Measurements from ENCODE around the gene RASSF7. TPM values are rescaled to one million over a fixed set of nuclear protein-coding genes. Genes with fewer than 3 reads are reported as not detected.

The RASSF7 gene
- total and polyA plus RNA-seq, 2 donors (not counting 1 experiment from before 2014, with no cell fraction given): 29.8 to 89.3 TPM

- Mint-ChIP-seq H3K27ac (peak overlapping the region; percentile 61), H3K4me3 (peak overlapping the region; percentile 89), H3K27me3 (peaks cover 15% of the 10 kb centered on the region), H3K4me1 (peaks cover 46% of the 10 kb centered on the region), H3K9me3 (ENCODE audit: insufficient read depth) (no peaks in the 10 kb centered on the region)
- peak overlapping the region; percentile 85 for H3K9ac ChIP-seq (ENCODE audit: low read length)
- peaks cover 0 to 3% (median 0%) of the 10 kb centered on the region in 3 donors for H3K9me3 ChIP-seq (ENCODE audit: control extremely low read depth in 1 of 3, control insufficient read depth in 2 of 3, insufficient read depth in 1 of 3, low read length in 2 of 3)
- H3K79me2 ChIP-seq (ENCODE audit: control insufficient read depth, insufficient read depth, low read length): peaks cover 53% of the 10 kb centered on the region
- ChIA-PET CTCF (interaction anchor here (1.3 to 2.3 kb wide), 2 partner anchors 9 to 22 kb away, joined by 3 to 4 read pairs; no protein-coding TSS in a partner anchor), POLR2A (interaction anchor here (1.8 to 1.9 kb wide), 2 partner anchors 22 to 145 kb away, joined by 4 to 18 read pairs; no protein-coding TSS in a partner anchor)
- TF ChIP-seq CTCF (IDR thresholded peaks at IDR 0.05) (no peak), EZH2 (IDR thresholded peaks at IDR 0.05; ENCODE audit: borderline replicate concordance, insufficient read depth, low read depth, low read length, poor library complexity, severe bottlenecking) (no peak)
- peaks cover 30 to 44% of the 10 kb centered on the region in 2 donors for H3K4me1 ChIP-seq (ENCODE audit: control insufficient read depth in 2 of 2, insufficient read depth in 2 of 2, low read length in 2 of 2)
- DNase-seq (peak; percentile 45), ATAC-seq (ENCODE audit: low read depth) (no peak)
- H3K27me3 ChIP-seq (replicated peaks in 1 of 4; ENCODE audit: control extremely low read depth in 1 of 4, control insufficient read depth in 3 of 4, insufficient read depth in 4 of 4, low read length in 3 of 4): peaks cover 0 to 16% (median 7%) of the 10 kb centered on the region in 4 experiments
- WGBS (ENCODE audit: insufficient coverage): 7% methylated on average over 40 of the region's 48 CpGs
- peak overlapping the region; percentile 95 for H3K4me2 ChIP-seq (replicated peaks; ENCODE audit: low read depth, low read length, poor library complexity, severe bottlenecking)
- H3K27ac ChIP-seq (ENCODE audit: low read length in 2 of 2): peak overlapping the region in 1 of 2 donors; percentile 68
- peaks cover 61% of the 10 kb centered on the region for H4K20me1 ChIP-seq (ENCODE audit: control insufficient read depth, insufficient read depth, low read length, poor library complexity, severe bottlenecking)
- intact Hi-C loops (cut with micrococcal nuclease): loop anchor here (1.0 to 10.0 kb wide), 5 partner anchors 9 to 808 kb away; partner anchors contain the start of genes BRSK2 and LRRC56
- H3K36me3 ChIP-seq (replicated peaks in 1 of 2; ENCODE audit: control extremely low read depth in 1 of 2, control insufficient read depth in 1 of 2, extremely low read depth in 1 of 2, insufficient read depth in 2 of 2, low read length in 1 of 2): peaks cover 1 to 6% of the 10 kb centered on the region in 2 experiments
- H2AFZ ChIP-seq (ENCODE audit: insufficient read depth, low read depth, low read length, poor library complexity, severe bottlenecking): peak overlapping the region; percentile 95
- H3K4me3 ChIP-seq (ENCODE audit: control extremely low read depth in 1 of 5, extremely low read depth in 1 of 5, insufficient read depth in 1 of 5, low read depth in 2 of 5, low read length in 4 of 5): peak overlapping the region; percentile 65 to 95 (median 77)
Measured at GRCh38 chr11:576811-577610, 16.2 kb downstream of the RASSF7 start.

- peak overlapping the region in 1 of 2 donors; percentile 68 for H3K27ac ChIP-seq (ENCODE audit: low read length in 2 of 2)
- H2AFZ ChIP-seq (ENCODE audit: insufficient read depth, low read depth, low read length, poor library complexity, severe bottlenecking): no peak overlapping the region
- peak overlapping the region; percentile 85 for H3K9ac ChIP-seq (ENCODE audit: low read length)
- ATAC-seq (ENCODE audit: low read depth) (no peak), DNase-seq (no peak)
- Mint-ChIP-seq H3K4me3 (peak overlapping the region; percentile 89), H3K4me1 (peaks cover 46% of the 10 kb centered on the region), H3K9me3 (ENCODE audit: insufficient read depth) (no peaks in the 10 kb centered on the region), H3K27me3 (peaks cover 15% of the 10 kb centered on the region), H3K27ac (peak overlapping the region; percentile 61)
- peaks cover 66% of the 10 kb centered on the region for H4K20me1 ChIP-seq (ENCODE audit: control insufficient read depth, insufficient read depth, low read length, poor library complexity, severe bottlenecking)
- H3K4me2 ChIP-seq (replicated peaks; ENCODE audit: low read depth, low read length, poor library complexity, severe bottlenecking): peak overlapping the region; percentile 95
- peaks cover 58% of the 10 kb centered on the region for H3K79me2 ChIP-seq (ENCODE audit: control insufficient read depth, insufficient read depth, low read length)
- ChIA-PET POLR2A (no interaction called here), CTCF (interaction anchor here (1.3 to 2.3 kb wide), 2 partner anchors 9 to 23 kb away, joined by 3 to 4 read pairs; no protein-coding TSS in a partner anchor)
- intact Hi-C loops (cut with micrococcal nuclease): loop anchor here (10.0 kb wide), 1 partner anchor 807 kb away; the partner anchor contains the start of gene BRSK2
- H3K27me3 ChIP-seq (replicated peaks in 1 of 4; ENCODE audit: control extremely low read depth in 1 of 4, control insufficient read depth in 3 of 4, insufficient read depth in 4 of 4, low read length in 3 of 4): peaks cover 0 to 16% (median 7%) of the 10 kb centered on the region in 4 experiments
- no peak for TF ChIP-seq CTCF (IDR thresholded peaks at IDR 0.05)
- TF ChIP-seq EZH2 (IDR thresholded peaks at IDR 0.05; ENCODE audit: borderline replicate concordance, insufficient read depth, low read depth, low read length, poor library complexity, severe bottlenecking): no peak
- peak overlapping the region in 4 of 5 experiments; percentile 65 to 95 (median 78) for H3K4me3 ChIP-seq (ENCODE audit: control extremely low read depth in 1 of 5, extremely low read depth in 1 of 5, insufficient read depth in 1 of 5, low read depth in 2 of 5, low read length in 4 of 5)
- H3K4me1 ChIP-seq (ENCODE audit: control insufficient read depth in 2 of 2, insufficient read depth in 2 of 2, low read length in 2 of 2): peaks cover 30 to 44% of the 10 kb centered on the region in 2 donors
- H3K36me3 ChIP-seq (replicated peaks in 1 of 2; ENCODE audit: control extremely low read depth in 1 of 2, control insufficient read depth in 1 of 2, extremely low read depth in 1 of 2, insufficient read depth in 2 of 2, low read length in 1 of 2): peaks cover 1 to 7% of the 10 kb centered on the region in 2 experiments
- WGBS (ENCODE audit: insufficient coverage): 87% methylated on average over 5 of the region's 6 CpGs
- H3K9me3 ChIP-seq (ENCODE audit: control extremely low read depth in 1 of 3, control insufficient read depth in 2 of 3, insufficient read depth in 1 of 3, low read length in 2 of 3): peaks cover 0 to 3% (median 0%) of the 10 kb centered on the region in 3 donors
Measured at GRCh38 chr11:577611-577894, 16.8 kb downstream of the RASSF7 start.

Data from B cell (primary cell).